Fibroblast of upper back skin (primary cell): ENCODE data around the gene SPSB1.

Experiments
- DNase-seq: peaks from one replicate; pipeline ENCODE4 v3.0.0-alpha.2; 2013

The SPSB1 gene

DNA sequence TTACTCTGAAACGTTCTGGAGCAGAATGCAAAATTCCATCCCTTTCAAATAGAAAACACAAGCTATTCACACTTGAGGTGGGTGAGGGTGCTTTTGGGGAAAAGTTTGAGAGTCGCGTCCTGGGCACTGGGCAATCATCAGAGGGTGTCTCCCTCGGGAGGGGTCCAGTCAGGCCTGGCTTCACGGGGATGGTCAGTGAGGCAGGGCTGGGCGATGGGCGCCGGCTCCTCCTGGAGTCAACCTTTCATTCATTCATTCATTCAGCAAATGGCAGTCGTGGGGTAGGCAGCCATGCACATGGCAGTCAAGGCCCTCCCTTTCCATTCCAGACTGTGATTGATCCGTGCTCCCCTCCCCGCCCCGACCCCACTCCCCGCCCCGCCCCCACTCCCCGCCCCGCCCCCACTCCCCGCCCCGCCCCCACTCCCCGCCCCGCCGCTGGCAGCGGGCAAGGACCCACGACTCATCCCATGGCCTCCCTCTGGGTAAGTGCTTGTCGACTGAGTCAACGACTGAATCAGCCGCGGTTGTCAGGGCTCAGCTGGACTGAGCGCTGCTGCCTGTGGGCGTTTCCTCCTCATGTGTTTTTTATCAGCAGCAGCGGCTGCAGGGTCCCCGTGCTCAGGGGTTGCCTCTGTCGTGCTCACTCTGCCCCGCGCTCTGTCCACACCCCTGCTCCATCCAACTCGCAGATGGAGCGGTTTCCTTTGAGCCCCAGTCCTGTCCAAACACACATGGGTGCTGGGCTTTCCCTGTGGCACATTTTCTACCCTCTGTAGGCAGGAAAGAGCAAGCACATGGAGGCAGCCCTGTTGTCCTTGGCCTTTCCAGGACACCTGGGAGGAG is 12.5 kb upstream of the SPSB1 start:
- peak; percentile 96 for DNase-seq

DNA sequence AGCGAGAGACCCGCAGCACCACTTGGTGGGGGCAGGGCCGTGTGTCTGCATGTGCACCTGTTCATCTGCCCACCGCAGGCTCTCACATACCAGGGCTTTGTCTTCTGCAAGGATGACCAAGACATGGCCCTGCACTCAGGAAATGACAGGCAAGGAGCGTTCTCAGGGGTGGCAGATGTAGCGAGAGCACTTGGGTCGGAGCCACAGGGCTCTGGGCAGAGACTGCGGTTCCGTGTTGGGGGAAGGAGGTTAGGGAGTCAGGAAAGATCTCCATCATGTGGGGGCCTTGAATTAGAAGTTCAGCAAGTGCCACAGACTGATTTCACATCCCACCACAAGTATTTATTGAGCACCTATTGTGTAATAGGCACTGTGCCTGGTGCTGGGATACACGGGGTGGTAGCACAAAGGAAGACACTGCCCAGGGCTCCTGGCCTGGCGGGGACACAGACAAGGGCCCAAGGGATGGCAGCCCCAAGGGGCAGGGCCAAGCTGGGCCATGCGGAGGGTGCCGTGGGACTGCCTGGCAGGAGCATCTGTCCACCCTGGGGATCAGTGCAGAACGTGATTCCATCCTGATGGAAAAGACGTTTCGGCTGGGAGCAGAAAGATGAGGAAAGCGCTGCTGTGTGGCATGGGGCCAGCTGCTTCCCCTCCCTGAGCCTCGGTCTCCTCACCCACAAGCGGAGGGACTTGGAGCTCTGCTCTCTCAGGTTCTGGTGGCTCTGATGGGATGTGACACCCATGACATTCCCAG is 11.4 kb upstream of the SPSB1 start:
- peak; percentile 53 for DNase-seq

DNA sequence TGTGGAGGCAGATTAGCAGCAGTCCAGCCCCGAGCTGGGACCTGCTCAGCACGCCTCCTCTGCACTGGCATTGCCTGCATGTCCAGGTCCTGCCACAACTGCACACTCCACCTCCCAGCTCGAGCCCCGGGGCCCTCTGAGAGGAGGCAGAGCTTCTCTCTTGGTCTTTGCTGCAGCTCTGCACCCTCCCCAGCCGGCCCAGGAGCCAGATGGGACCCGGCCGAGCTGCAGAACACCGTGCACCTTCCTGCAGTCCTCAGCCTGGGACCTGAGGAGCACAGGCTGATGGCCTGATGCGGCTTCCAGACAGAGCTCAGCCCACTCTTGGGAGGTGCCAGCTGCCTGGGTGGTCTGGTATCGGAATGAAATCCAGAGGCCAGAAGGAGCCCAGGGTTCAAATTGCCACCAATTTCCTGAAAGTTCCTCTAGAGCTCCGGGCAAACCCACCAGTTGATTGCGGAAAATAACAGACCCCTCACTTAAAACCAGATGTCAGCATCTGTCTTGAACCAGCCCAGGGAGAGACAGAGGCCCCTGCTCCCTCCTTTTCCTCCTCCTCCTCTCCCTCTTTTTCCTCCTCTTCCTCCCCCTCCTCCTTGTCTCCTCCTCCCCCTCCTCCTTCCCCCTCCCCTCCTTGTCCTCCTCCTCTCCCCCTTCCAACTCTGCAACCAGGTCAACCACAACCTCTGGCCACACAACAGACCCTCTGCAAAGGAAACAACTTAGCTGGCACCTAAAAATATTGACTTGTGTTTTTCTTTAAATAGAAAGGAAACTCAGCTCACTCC is 10.6 kb upstream of the SPSB1 start:
- DNase-seq = peak; percentile 39

DNA sequence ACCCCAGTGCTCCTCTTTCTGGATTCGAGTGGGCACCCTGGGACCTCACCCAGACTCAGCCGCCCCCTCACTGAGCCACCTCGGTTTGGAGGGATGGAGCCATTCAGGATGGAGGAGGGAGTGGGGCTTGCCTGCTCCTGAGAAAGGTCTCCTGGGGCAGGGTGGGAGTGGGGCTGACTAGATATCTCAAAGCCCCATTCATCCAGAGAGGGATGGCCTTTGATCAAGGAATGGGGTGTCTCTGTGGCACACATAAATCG is 10.1 kb upstream of the SPSB1 start:
- DNase-seq = no peak

DNA sequence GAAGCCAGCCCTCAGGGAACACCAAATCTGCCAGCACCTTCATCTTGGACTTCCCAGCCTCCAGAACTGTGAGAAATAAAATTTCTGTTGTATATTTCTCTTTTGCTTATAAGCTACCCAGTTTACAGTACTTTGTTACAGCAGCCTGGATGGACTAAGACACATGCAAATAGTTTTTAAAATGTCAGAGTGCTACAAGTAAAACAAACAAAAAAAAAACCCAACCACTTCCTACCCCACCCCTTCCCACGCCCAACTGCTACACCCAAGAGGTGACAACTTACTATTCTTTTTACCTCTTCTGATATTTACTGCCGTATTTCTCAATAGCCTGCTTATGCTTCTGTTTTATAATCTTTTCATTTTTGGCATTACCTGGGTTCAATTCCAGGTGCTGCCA is 8.6 kb upstream of the SPSB1 start:
- DNase-seq = no peak

DNA sequence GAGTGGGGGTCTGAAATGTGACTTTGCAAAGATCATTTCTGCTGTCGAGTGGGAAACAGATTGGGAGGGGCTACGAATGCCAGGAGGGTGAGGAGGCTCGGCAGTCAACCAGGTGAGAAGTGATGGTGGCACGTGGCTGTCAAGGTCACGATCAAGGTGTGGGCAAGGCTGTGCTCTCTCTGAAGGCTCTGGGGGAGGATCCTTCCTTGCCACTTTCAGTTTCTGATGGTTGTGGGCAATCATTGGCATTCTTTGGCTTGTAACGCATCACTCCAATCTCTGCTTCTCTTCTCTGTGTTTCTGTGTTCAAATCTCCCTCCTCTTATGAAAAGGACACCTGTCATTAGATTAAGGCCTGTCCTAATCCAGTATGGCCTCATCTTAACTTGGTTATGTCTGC is 6.1 kb upstream of the SPSB1 start:
- no peak for DNase-seq

DNA sequence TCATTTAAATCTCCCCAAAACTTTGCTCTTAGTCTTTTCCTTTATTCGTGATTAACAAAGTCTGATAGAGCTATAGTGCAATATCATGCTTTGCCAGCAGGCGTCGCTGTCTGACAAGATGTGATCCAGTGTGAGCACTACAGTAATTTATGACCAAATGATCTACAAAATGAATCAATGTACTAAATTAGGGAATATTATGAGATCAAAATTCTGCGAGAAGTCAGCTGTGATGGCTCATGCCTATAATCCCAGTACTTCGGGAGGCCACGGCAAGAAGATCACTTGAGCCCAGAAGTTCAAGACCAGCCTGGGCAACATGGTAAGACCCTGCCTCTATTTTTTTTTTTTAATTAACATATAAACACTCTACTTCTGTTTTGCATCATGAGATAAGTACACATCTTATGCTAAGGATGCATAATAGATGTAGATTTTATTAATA is 3.6 kb upstream of the SPSB1 start:
- peak; percentile 73 for DNase-seq

DNA sequence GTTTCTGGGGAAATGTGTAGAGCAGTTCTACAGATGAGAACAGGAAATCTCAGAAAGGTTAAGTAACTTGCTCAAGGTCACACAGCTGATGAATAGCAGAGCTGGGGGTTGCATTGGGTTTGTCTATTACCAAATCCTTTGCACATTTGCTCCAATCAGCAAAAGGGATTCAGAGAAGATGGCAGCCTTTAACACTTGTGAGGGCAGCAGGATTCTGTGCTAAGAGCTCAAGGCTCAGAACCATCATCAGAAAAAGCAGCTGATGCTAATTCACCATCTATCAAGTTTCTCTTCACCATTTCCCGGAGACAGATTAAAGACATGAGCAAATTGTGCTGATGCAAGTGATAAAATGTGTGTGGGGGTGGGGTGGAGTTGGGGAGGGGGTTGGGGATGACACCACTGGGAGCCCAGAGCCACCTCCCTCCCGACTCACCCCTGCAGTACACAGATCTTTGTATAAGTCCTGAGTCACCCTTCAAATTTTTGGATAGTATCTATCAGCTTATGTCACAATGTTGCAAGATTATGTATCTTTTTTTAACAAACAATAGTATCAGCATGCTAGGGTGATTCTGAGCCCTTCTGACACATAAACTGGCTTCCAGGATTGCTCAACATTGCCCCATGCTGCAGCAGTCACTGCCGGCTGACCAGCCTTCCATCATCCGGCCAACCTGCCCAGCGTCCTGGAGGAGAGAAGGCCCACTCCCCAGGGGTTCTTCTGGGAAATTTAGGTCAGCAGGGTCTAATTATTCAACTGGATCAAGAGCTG is 2.8 kb upstream of the SPSB1 start:
- peak; percentile 94 for DNase-seq

DNA sequence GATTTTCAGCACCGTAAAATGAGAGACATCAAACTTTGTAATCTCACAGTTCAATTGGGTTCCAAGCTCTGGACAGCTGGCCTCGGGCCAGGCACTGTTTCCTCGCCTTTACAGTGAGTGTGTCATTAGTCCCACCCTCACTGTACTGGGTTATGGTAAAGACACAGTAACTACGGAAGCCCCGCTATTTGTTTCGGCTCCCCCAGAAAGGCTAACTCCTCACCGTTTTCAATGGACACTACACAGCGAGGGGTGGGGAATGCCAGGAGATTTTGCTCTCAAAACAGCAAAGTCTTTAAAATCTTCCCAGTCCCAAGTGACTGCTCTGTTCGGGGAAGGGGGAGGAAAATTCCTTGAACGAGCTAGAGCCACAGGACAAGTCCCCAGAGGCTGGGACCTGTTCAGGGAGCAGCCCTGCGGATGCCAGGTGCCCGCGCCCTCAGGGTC is 757 bp upstream of the SPSB1 start:
- peak; percentile 75 for DNase-seq

DNA sequence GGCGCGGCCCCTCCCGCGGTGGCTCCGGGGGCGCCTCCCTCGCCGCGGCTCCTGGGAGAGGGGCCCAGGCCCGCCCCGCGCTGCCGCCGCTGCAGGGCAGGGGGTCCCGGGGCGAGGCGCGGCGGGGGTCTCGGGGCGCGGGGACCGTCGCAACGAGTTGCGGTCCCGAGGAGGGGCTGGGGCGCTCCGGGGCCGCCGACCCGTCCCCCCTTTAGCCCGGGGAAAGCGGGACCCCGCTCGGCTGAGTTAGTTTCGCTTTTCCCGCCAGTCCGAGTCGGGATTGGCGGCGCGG is 493 bp downstream of the SPSB1 start:
- no peak for DNase-seq

DNA sequence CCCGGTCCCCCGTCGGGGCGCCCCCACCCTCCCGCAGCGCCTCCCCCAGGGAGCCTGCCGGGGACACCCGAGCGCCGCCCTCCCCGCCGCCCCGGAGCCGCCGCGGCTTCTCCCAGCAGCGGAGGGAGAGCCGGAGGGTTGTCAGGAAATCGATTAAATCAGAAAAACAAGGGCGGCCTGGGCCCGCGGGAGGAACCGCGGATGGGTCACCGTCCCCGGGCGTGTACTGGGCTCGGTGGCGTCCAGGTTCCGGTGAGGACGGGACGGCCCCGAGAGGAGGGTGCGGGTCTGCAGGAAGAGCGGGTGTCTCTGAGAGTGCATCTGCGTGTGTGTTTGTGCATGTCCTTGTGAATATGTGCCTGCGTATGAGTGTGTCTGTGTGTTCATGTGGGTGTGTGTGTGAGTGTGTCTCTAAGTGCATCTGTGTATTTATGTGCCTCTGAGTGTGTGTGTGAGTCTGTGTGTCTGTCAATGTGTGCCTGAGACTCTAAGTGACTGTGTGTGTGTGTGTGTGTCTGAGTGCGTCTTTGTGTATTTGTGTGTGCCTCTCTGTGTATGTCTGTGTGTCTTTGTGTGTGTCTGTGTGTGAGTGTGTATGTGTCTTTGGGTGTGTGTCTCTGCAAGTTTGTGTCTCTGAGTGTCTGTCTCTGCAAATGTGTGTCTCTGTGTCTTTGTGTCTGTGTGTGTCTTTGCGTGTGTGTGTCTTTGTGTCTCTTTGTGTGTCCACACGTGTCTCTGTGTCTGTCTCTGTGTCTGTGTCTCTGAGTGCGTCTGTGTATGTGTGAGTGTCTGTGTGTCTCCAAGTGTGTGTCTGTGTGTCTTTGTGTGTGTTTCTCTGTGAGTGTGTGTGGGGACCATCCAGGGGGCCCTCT is 1.1 kb downstream of the SPSB1 start:
- DNase-seq = no peak

DNA sequence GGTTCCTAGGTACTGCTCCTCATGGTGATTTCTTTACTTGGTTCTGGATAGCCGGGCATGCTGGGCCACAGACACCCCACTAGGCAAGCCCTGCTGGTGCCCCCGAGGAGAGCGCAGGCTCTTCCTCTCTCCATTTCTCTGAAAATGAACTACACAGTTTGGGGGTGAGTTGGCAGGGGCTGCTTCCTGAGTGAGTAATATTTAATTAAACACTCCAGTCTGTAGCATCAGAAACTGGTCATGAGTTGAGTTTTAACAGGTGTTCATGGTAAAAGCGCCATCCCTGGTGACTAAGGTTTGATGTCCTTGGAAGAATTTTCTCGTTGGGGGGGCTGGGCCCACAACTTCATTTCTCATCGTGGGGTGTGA is 1.7 kb downstream of the SPSB1 start:
- peak; percentile 82 for DNase-seq

DNA sequence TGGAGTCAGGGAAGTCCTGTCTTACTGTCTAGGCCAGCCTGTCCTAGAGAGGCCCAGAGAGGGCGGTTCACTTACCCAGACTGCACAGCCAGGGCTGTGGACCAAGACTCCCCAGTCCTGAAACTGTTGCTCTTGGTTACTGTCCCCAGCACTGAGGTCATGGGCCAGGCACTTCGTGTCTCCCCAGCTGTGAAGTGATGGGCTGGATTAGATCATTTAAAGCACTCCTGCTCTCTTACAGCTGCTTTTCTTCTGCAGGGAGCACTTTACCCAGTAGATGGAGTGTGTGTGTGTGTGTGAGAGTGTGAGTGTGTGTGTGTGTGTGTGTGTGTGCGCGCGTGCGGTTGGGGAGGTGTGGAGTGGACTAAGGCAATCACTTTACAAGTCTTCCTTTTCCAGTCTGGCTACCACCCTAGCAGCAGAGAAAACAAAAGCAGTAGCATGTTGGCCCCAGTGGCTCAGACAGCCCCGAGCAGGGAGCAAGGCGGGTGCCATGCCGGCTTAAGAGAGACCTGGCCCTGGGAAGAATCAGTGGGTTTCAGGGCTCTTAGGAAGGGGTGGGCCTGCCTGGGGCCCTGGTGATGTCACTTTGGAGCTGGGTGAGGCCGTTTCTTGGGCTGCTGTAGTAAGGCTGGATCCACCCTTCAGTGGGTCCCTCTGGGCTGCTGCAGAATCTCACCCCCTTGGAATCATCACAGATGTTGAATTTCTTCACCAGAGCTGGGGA is 2.4 kb downstream of the SPSB1 start:
- peak; percentile 60 for DNase-seq

DNA sequence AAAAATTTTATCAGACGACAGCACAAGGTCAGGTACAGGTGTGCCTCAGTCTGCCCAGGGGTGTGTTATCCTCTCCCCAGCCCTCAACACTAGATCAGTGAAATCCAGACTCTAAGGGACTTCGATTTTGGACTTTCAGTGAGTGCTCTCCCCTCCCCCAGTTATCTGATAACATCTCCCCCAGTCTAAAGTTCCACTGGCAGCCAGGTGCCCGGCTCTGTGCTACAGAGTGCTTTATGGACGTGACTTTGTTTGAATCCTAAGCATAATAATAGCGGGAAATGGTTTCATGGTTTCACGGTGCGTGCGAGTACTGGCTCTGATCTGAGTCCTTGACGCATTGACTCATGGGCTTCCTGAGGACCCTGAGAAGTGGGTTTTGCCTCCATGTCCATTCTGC is 3.2 kb downstream of the SPSB1 start:
- DNase-seq = no peak

DNA sequence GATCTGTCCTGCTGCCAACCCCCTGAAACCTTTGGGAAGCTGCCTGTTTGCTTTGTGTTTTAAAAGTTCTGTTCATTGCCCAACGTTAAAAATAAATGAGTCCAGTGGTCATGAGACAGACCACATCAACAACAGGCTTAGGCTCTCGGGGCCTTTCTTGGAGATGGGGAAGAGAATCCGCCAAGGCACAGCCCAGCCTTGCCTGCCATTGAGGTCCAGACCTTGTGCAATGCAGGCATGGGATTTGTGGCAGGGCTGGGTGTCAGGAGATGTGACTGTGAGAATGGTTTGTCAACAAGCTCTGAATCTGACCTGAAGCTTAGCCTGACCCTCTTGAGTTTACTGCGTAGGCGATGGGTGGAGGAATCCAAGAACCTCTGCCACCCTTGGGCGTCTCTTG is 4.2 kb downstream of the SPSB1 start:
- DNase-seq = no peak

DNA sequence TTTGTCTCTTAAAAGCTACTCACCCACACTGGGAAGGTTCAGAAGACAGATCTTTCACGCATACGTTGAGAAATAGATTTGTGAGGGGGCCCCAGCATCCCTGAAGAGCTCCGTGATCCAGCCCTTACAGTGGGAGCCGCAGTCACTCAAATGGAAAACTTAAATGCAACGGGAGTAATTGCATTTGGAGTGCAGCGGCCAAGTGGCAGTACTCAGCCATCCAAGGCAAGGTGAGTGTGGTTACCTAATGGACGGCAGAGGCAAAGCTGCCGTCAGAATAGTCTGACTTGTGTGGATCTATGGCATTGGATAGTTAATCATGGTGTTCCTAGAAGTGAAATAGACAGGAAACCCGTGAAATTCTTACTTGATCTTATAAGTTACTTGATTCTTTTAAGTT is 5.1 kb downstream of the SPSB1 start:
- no peak for DNase-seq

DNA sequence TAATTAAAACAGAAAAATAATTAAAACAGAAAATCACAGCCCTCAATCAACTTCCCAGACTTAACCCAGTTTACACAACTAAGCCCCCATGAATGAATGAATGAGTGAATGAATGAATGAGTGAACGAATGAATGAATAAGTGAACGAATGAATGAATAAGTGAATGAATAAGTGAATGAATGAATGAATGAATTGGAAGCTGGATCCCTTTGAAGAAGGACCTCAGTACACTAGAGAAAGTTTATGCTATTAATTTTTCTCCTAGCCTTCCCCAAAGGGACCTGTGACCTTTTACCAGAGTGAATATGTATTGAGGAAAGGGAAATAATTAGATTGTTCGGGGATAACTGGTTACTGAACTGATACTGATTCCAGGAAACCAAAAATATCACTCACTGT is 5.6 kb downstream of the SPSB1 start:
- DNase-seq = no peak

DNA sequence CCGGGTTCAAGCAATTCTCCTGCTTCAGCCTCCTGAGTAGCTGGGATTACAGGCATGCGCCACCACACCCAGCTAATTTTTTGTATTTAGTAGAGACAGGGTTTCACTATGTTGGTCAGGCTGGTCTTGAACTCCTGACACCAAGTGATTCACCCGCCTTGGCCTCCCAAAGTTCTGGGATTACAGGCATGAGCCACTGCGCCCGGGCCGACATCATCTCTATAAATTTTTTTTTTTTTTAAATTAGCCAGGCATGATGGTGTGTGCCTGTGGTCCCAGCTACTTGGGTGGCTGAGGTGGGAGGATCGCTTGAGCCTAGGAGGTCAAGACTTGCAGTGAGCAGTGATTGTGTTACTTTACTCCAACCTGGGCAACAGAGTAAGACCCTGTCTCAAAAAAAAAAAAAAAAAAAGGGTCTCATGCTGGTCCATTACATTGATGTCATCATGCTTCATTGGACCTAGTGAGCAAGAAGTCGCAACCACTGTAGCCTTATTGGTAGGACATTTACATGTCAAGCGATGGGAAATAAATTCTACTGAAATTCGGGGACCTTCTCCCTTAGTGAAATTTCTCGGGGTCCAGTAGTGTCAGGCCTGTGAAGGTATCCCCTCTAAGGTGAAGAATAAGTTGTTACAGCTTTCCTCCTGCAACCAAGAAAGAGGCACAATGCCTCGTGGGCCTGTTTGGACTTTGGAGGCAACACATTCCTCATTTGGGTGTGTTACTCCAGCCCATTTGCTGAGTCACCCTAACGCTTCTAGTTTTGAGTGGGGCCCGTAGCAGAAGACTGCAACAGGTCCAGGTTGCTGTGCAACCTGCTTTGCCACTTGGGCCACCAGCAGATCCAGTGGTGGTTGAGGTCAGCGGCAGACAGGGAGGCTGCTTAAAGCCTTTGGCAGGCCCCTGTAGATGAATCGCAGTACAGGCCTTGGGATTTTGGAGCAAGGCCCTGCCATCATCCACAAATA is 7.2 kb downstream of the SPSB1 start:
- peak; percentile 49 for DNase-seq

DNA sequence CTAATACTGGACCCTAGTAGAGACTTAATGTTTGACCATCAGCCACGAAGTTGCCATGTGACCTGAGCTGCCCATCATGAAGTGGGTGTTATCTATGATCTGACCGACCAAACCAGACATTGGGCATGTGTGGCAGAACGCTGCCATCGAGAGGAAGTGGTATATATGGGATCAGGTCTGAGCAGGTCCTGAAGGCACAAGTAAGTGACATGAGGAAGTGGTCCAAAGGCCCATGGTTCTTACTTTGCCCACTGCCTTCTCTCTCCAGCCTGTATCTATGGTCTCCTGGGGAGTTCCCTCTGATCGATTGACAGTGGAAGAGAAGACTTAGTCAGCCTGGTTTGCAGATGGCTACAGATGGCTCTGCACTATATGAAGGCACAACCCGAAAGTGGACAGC is 7.9 kb downstream of the SPSB1 start:
- DNase-seq = no peak
